CD4-positive, CD25-positive, alpha-beta regulatory T cell (primary cell): ENCODE data around the gene NPIPB6. TPM values are rescaled to one million over a fixed set of nuclear protein-coding genes. Genes with fewer than 3 reads are reported as not detected.
"Not testable (repeated sequence)": the region's sequence is repeated elsewhere in the genome, so short reads cannot be mapped to it uniquely, and the experiment has no call there.

Source experiments
- ATAC-seq, 2 donors: fragments of 150-1000 bp; cut with Tn5 transposase; one replicate each; pipeline ENCODE4 v1.10.0; 2021; ENCODE audit warnings: low read depth in 2 of 2, moderate number of reproducible peaks in 2 of 2, moderate library complexity in 1 of 2
- DNase-seq, 3 donors: peaks; one replicate each; pipeline versions ENCODE4 v3.0.0 to v3.0.0-alpha.2; 2012 to 2022; ENCODE audit warnings: mixed read lengths in 1 of 3
- H3K27ac ChIP-seq: one replicate; pipeline ENCODE4 v1.7.0; 2013; ENCODE audit warnings: mild to moderate bottlenecking, low read length; ENCODE audit not compliant: insufficient read depth, poor library complexity, severe bottlenecking
- H3K27me3 ChIP-seq: one replicate; pipeline ENCODE4 v1.7.0; 2013; ENCODE audit warnings: low read length; ENCODE audit not compliant: control insufficient read depth, insufficient read depth
- H3K36me3 ChIP-seq: one replicate; pipeline ENCODE4 v1.7.0; 2013; ENCODE audit warnings: mild to moderate bottlenecking, low read length, moderate library complexity; ENCODE audit not compliant: control insufficient read depth, insufficient read depth
- H3K4me1 ChIP-seq: 2 replicates; pipeline ENCODE4 v1.7.0; 2013; ENCODE audit warnings: mild to moderate bottlenecking, low read length; ENCODE audit not compliant: insufficient read depth, control insufficient read depth, poor library complexity, severe bottlenecking
- H3K4me3 ChIP-seq: one replicate; pipeline ENCODE4 v1.7.0; 2013; ENCODE audit warnings: low read depth, mild to moderate bottlenecking, low read length, moderate library complexity
- H3K9me3 ChIP-seq, 2 experiments: 1 replicate in 1 of 2; 2 replicates in 1 of 2; pipeline ENCODE4 v1.7.0; 2013; ENCODE audit warnings: low read length in 2 of 2, mild to moderate bottlenecking in 1 of 2, moderate library complexity in 1 of 2; ENCODE audit not compliant: control insufficient read depth in 2 of 2
- H3K27ac Mint-ChIP-seq, 3 donors: one replicate each; pipeline ENCODE4 v1.8.0; 2020 to 2022; ENCODE audit warnings: mild to moderate bottlenecking in 3 of 3, mixed read lengths in 3 of 3, moderate library complexity in 2 of 3
- H3K27me3 Mint-ChIP-seq: one replicate; pipeline ENCODE4 v1.8.0; 2022; ENCODE audit warnings: mild to moderate bottlenecking, mixed read lengths
- H3K36me3 Mint-ChIP-seq: one replicate; pipeline ENCODE4 v1.8.0; 2020; ENCODE audit warnings: mixed read lengths
- H3K4me1 Mint-ChIP-seq, 4 donors: one replicate each; pipeline ENCODE4 v1.8.0; 2020 to 2022; ENCODE audit warnings: mixed read lengths in 4 of 4, mild to moderate bottlenecking in 1 of 4
- H3K4me3 Mint-ChIP-seq, 4 donors: one replicate each; pipeline ENCODE4 v1.8.0; 2020 to 2022; ENCODE audit warnings: mild to moderate bottlenecking in 4 of 4, mixed read lengths in 4 of 4, moderate library complexity in 3 of 4
- H3K9me3 Mint-ChIP-seq, 7 donors: one replicate each; pipeline ENCODE4 v1.8.0; 2020 to 2022; ENCODE audit warnings: mixed read lengths in 7 of 7, mild to moderate bottlenecking in 3 of 7, moderate library complexity in 2 of 7
- polyA plus RNA-seq, 4 donors: library from polyadenylated mRNA; unstranded; fragments of 300-500 nt; fragmentation: Illumina TruSeq; gene quantifications; one replicate each; pipeline ENCODE4 v1.2.3, GENCODE V29; 2021
- total RNA-seq: library from RNA; stranded (reverse); gene quantifications from one replicate; pipeline ENCODE4 v1.2.3, GENCODE V29; 2022

Gene NPIPB6
- total RNA-seq (3.0 TPM), polyA plus RNA-seq (under 1 TPM in 2 of 4 donors, not detected in 2; 0.13 to 0.42 TPM)

DNA sequence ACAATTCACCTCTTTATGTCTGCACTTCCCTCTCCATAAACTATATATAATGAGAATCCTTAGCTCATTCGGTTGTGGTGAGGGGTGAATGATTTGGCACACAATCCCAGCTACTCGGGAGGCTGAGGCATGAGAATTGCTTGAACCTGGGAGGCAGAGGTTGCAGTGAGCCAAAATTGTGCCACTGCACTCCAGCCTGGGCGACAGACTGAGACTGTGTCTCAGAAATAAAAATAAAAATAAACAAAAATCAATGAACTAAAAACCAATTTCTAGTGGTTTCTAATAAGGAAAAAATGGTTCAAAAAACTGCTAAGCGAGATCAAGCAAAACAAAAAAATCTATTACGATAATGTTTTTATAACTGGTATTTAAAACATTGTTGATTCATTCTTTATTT is at the start of gene NPIPB6:
TSS of gene NPIPB6 (minus strand) at position 101 of the 400 bp plus-strand sequence. CDS start 686 bp downstream, outside the sequence.
- H3K27ac ChIP-seq, ATAC-seq, H3K36me3 ChIP-seq, H3K27me3 Mint-ChIP-seq, H3K4me1 ChIP-seq, DNase-seq, H3K4me3 Mint-ChIP-seq, H3K9me3 ChIP-seq, H3K36me3 Mint-ChIP-seq, H3K27me3 ChIP-seq, H3K9me3 Mint-ChIP-seq, H3K27ac Mint-ChIP-seq, H3K4me1 Mint-ChIP-seq, H3K4me3 ChIP-seq: not testable (repeated sequence)

DNA sequence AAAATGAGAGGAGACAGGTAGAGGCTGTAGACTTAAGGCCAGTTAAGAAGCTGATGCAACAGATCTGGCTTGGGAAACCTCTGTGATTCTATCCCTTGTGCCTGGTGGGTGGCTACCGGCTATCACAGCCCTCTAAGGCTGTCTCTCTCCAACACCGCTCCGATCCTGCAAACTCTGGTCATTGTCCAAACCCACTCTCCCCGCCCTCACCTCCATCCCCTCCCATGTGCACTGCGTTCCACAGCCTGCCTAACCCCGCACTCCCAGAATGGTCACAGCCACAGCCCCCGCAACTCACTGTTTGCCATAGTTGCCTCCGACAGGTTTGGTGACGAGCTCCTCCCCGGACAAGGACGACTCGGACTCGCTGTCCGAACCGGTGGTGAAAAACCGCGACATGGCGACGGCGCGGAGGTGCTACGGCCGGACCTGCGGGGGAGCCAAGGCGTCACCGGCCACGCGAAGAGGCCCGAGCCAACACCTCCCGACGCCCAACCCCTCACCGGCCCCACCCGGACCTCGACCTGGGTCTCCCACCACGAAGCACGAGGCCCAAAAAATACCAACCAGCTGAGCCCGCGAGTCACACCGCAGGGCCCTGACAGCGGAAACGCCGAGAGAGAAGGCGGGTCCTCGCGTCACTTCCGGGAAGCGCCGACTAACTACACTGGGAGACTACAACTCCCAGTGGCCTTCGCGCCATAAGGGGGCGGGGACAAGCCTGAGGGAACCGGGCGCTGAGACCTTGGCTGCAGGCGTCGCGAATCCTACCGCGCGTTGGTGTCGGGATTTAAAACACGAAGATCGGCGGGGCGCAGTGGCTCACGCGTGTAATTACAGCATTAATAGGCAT is 40.1 kb upstream of the NPIPB6 start, which contains the start of gene EIF3CL:
TSS of gene EIF3CL (minus strand) at position 622 of the 853 bp plus-strand sequence. CDS start at position 399, 223 bp downstream.
- H3K4me3 Mint-ChIP-seq: peak within 1 kb of the TSS in 1 of 4 donors; percentile 64
- H3K27me3 Mint-ChIP-seq, DNase-seq, H3K27ac Mint-ChIP-seq, H3K36me3 Mint-ChIP-seq, H3K4me1 ChIP-seq, H3K4me1 Mint-ChIP-seq, H3K9me3 Mint-ChIP-seq, H3K36me3 ChIP-seq, H3K27me3 ChIP-seq, H3K9me3 ChIP-seq, H3K27ac ChIP-seq: not testable (repeated sequence)
- peak within 1 kb of the TSS; percentile 61 for H3K4me3 ChIP-seq
- ATAC-seq: peak; percentile 100

DNA sequence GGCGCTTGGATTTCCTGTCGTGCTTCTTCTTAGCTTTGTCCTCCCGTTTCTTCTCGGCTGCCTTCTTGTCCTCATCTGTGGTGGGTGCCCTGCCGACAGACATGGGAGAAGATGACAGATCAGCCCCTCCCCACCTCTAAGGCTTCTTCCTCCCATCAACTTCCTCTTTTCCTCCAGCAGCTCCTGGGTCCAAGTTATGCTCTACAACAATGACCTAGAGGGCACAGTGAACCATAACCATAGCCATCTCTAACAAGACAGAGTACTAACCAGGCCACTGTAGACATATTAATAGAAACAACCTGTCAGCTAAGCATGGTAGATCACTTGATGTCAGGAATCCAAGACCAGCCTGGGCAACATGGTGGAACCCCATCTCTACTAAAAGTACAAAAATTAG is 28.7 kb upstream of the NPIPB6 start:
- not testable (repeated sequence) for DNase-seq, H3K4me3 ChIP-seq, H3K4me1 ChIP-seq, H3K27ac Mint-ChIP-seq, H3K36me3 ChIP-seq, H3K36me3 Mint-ChIP-seq, H3K9me3 Mint-ChIP-seq, H3K4me3 Mint-ChIP-seq, H3K27me3 ChIP-seq, ATAC-seq, H3K27ac ChIP-seq, H3K9me3 ChIP-seq, H3K27me3 Mint-ChIP-seq, H3K4me1 Mint-ChIP-seq

DNA sequence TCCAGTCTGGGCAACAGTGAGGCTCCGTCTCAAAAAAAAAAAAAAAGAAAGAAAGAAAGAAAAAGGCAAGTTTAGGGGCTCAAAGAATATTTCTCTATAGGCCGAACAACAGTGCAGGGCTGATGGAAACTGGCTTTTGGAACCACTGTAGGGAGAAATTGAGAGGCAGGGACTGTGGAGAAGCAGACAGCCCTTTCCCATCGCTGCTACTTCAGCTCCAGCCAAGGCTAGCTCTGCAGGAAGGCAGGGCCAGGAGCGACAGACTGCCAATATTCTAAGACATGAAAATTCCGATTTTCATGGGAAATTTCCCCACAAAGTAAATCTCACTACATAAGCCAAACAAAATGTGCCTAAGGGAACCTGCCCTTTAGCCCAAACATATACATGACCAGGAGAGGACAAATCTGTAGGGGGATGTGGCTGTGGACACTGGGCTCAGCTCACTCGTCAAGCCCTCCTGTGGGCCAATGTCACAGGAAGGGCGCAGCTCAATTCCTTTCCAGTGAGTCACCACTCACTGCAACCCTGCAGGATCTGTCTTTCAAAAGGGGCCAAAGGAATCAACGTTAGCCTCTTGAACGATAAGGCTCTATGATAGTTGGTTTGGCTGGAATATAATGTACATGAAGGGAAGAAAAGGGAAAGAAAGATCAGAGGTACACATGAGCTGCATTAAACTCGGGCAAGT is 19.0 kb upstream of the NPIPB6 start:
- H3K27ac ChIP-seq, H3K9me3 ChIP-seq, DNase-seq, H3K27me3 ChIP-seq, ATAC-seq, H3K36me3 Mint-ChIP-seq, H3K36me3 ChIP-seq, H3K4me3 Mint-ChIP-seq, H3K4me1 Mint-ChIP-seq, H3K9me3 Mint-ChIP-seq, H3K4me3 ChIP-seq, H3K27ac Mint-ChIP-seq, H3K27me3 Mint-ChIP-seq, H3K4me1 ChIP-seq: not testable (repeated sequence)

DNA sequence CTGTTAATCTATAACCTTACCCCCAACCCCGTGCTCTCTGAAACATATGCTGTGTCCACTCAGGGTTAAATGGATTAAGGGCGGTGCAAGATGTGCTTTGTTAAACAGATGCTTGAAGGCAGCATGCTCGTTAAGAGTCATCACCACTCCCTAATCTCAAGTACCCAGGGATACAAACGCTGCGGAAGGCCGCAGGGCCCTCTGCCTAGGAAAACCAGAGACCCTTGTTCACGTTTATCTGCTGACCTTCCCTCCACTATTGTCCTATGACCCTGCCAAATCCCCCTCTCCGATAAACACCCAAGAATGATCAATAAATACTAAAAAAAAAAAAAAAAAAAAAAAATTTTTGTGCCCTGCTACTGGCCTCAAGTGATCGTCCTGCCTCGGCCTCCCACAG is 14.5 kb upstream of the NPIPB6 start:
- not testable (repeated sequence) for H3K4me3 Mint-ChIP-seq, H3K36me3 ChIP-seq, ATAC-seq, H3K27me3 ChIP-seq, H3K9me3 ChIP-seq, H3K27ac Mint-ChIP-seq, DNase-seq, H3K27ac ChIP-seq, H3K4me3 ChIP-seq, H3K27me3 Mint-ChIP-seq, H3K4me1 Mint-ChIP-seq, H3K36me3 Mint-ChIP-seq, H3K4me1 ChIP-seq, H3K9me3 Mint-ChIP-seq

DNA sequence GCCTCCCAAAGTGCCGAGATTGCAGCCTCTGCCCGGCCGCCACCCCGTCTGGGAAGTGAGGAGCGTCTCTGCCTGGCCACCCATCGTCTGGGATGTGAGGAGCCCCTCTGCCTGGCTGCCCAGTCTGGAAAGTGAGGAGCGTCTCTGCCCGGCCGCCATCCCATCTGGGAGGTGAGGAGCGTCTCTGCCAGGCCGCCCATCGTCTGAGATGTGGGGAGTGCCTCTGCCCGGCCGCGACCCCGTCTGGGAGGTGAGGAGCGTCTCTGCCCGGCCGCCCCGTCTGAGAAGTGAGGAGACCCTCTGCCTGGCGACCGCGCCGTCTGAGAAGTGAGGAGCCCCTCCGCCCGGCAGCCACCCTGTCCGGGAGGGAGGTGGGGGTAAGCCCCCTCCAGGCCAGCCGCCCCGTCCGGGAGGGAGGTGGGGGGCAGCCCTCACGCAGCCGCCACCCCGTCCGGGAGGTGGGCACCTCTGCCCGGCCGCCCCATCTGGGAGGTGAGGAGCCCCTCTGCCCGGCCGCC is 13.9 kb upstream of the NPIPB6 start:
- not testable (repeated sequence) for H3K4me1 Mint-ChIP-seq, H3K27ac Mint-ChIP-seq, H3K27me3 Mint-ChIP-seq, H3K36me3 Mint-ChIP-seq, DNase-seq, H3K36me3 ChIP-seq, H3K4me3 Mint-ChIP-seq, ATAC-seq, H3K9me3 ChIP-seq, H3K27me3 ChIP-seq, H3K4me1 ChIP-seq, H3K27ac ChIP-seq, H3K9me3 Mint-ChIP-seq, H3K4me3 ChIP-seq

DNA sequence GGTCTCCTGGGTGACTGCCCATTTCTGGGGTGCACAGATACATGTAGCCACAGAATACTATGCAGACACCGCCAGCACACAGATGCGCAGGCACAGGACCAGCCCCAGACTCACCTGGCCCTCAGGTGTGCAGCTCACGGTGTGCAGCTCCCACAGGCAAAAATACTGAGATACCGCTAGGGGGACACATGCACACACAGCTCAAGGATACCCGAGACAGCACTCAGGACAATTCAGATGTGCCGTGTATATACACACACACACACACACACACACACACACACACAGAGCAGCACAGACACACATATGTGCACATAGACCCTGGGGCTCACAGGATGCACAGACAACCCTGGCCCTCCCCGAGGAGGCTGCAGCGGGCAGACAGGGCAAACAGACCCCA is 11.8 kb upstream of the NPIPB6 start:
- H3K27ac ChIP-seq, H3K27ac Mint-ChIP-seq, H3K4me3 Mint-ChIP-seq, H3K9me3 ChIP-seq, H3K9me3 Mint-ChIP-seq, H3K36me3 ChIP-seq, H3K4me1 ChIP-seq, H3K4me3 ChIP-seq, H3K4me1 Mint-ChIP-seq, H3K36me3 Mint-ChIP-seq, H3K27me3 Mint-ChIP-seq, H3K27me3 ChIP-seq: not testable (repeated sequence)
- peak in 1 of 3 donors; percentile 20 for DNase-seq
- ATAC-seq: peak; percentile 65 to 69
